Calu3 (cell line): ENCODE results near the gene TRIM41. TPM values are rescaled to one million over a fixed set of nuclear protein-coding genes. Genes with fewer than 3 reads are reported as not detected.

Experiments
- BruUV-seq: library from RNA; stranded (reverse); fragments of 400-500 nt; replicated peaks from 2 replicates; lab custom pipeline; 2021; lab: Mats Ljungman, UMichigan
- CTCF ChIA-PET: fragments of 300-600 bp; sonication (Branson Sonifier 250); formaldehyde crosslinking; loops from one replicate; lab custom pipeline; 2022; ENCODE audit warnings: antibody characterized with exemption; lab: Charles Lee
- DNase-seq: peaks from one replicate; pipeline ENCODE4 v3.0.0; 2022
- H3K27ac Mint-ChIP-seq: one replicate; pipeline ENCODE4 v1.8.0; 2022; ENCODE audit warnings: mixed read lengths; ENCODE audit not compliant: unreplicated experiment
- H3K27me3 Mint-ChIP-seq: one replicate; pipeline ENCODE4 v1.8.0; 2022; ENCODE audit warnings: mixed read lengths; ENCODE audit not compliant: unreplicated experiment
- H3K36me3 Mint-ChIP-seq: one replicate; pipeline ENCODE4 v1.8.0; 2022; ENCODE audit warnings: mild to moderate bottlenecking, moderate library complexity, mixed read lengths; ENCODE audit not compliant: insufficient read depth, unreplicated experiment
- H3K4me1 Mint-ChIP-seq: one replicate; pipeline ENCODE4 v1.8.0; 2022; ENCODE audit warnings: mild to moderate bottlenecking, low read depth, mixed read lengths; ENCODE audit not compliant: unreplicated experiment
- H3K4me3 Mint-ChIP-seq: one replicate; pipeline ENCODE4 v1.8.0; 2022; ENCODE audit warnings: mild to moderate bottlenecking, low read depth, moderate library complexity, mixed read lengths; ENCODE audit not compliant: unreplicated experiment
- H3K9me3 Mint-ChIP-seq: one replicate; pipeline ENCODE4 v1.8.0; 2022; ENCODE audit warnings: low read depth, mixed read lengths; ENCODE audit not compliant: unreplicated experiment
- CTCF ChIP-seq: fragments of 200-600 bp; IDR thresholded peaks from one replicate; pipeline ENCODE4 v1.8.0; 2022; ENCODE audit warnings: antibody characterized with exemption; ENCODE audit not compliant: unreplicated experiment
- intact Hi-C: fragments of 100-400 bp; cut with micrococcal nuclease; formaldehyde crosslinking; loops from one replicate; pipeline ENCODE4 v1.10.0; 2022; ENCODE audit not compliant: unreplicated experiment
- total RNA-seq: library from RNA; stranded (reverse); gene quantifications from 2 replicates; pipeline ENCODE4 v1.2.3, GENCODE V29; 2022

TRIM41 gene
- total RNA-seq, 1 experiment from 2014 or later: 33.5 TPM

DNA sequence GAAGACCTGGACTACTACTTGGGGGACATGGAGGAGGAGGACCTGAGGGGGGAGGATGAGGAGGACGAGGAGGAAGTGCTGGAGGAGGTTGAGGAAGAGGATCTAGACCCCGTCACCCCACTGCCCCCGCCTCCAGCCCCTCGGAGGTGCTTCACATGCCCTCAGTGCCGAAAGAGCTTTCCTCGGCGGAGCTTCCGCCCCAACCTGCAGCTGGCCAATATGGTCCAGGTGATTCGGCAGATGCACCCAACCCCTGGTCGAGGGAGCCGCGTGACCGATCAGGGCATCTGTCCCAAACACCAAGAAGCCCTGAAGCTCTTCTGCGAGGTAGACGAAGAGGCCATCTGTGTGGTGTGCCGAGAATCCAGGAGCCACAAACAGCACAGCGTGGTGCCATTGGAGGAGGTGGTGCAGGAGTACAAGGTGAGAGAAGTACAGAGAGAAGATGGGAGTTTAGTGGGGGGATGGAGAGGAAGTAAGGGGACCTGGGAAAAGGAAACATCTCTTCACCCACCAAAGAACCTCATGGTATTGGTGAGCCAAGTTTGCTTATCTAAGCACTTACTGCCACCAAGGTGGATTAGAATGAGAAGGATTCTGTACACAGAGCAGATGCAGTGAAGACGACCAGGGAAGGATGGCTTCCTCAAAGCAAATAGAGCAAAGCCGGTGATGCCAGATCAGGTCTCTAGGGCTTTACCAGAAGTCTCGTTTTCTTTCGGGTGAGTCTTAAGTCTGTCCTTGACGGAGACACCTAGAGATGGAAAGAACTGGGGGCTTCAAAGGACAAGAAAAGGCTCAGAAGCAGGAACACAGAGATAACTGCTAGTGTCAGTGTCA, 1.5 kb downstream of the TRIM41 start:
- TF ChIP-seq CTCF: no peak
- no TSS peak for BruUV-seq
- Mint-ChIP-seq H3K36me3 (peaks cover 53% of the 10 kb centered on the region), H3K27ac (peak overlapping the region; percentile 99), H3K4me3 (peak overlapping the region; percentile 90), H3K4me1 (peaks cover 43% of the 10 kb centered on the region), H3K9me3 (no peaks in the 10 kb centered on the region), H3K27me3 (no peaks in the 10 kb centered on the region)
- CTCF ChIA-PET: interaction anchor here (0.6 to 1.5 kb wide), 3 partner anchors 17 to 70 kb away, joined by 3 to 9 read pairs (median 3); no protein-coding TSS in a partner anchor
- intact Hi-C loops: no loop called here
- DNase-seq: no peak

DNA sequence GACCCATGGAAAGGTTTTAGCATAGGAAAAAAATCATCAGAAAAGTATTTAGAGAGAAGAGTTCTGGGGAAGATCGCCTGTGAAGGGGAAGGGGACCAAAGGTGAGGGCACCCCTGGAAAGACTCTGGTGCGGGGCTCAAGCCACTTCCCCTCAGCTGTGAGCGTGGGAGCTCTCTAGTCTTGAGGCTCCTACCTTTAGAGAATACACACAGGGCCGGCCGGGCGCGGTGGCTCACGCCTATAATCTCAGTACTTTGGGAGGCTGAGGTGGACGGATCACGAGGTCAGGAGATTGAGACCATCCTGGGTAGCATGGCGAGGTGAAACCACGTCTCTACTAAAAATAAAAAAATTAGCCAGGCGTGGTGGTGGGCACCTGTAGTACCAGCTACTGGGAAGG, 6.9 kb downstream of the TRIM41 start:
- Mint-ChIP-seq H3K4me1 (peaks cover 6% of the 10 kb centered on the region), H3K4me3 (no peak overlapping the region), H3K27ac (no peak overlapping the region), H3K9me3 (no peaks in the 10 kb centered on the region), H3K36me3 (peaks cover 48% of the 10 kb centered on the region), H3K27me3 (no peaks in the 10 kb centered on the region)
- intact Hi-C loops: no loop called here
- no TSS peak for BruUV-seq
- no peak for TF ChIP-seq CTCF
- CTCF ChIA-PET: interaction anchor here (0.9 kb wide), 1 partner anchor 57 kb away, joined by 3 read pairs; no protein-coding TSS in a partner anchor
- DNase-seq: no peak

- BruUV-seq: no TSS peak
Observed at GRCh38 chr5:181230551-181230950, 7.5 kb downstream of the TRIM41 start.

GRCh38 chr5:181231432-181231831, 8.4 kb downstream of the TRIM41 start:
- H3K27ac Mint-ChIP-seq: no peak overlapping the region
- H3K9me3 Mint-ChIP-seq: no peaks in the 10 kb centered on the region
- H3K4me3 Mint-ChIP-seq: no peak overlapping the region
- DNase-seq: no peak
- CTCF ChIA-PET: interaction anchor here (0.6 kb wide), 1 partner anchor 8 kb away, joined by 3 read pairs; the partner anchor contains the start of gene TRIM41
- BruUV-seq: no TSS peak
- intact Hi-C loops: no loop called here
- TF ChIP-seq CTCF: no peak
- no peaks in the 10 kb centered on the region for H3K4me1 Mint-ChIP-seq
- peaks cover 62% of the 10 kb centered on the region for H3K36me3 Mint-ChIP-seq
- no peaks in the 10 kb centered on the region for H3K27me3 Mint-ChIP-seq

More at GRCh38 chr5:181230551-181230950, 7.5 kb downstream of the TRIM41 start:
- TF ChIP-seq CTCF: no peak
- DNase-seq: no peak
- H3K27me3 Mint-ChIP-seq: no peaks in the 10 kb centered on the region
- H3K36me3 Mint-ChIP-seq: peaks cover 53% of the 10 kb centered on the region
- CTCF ChIA-PET: no interaction called here
- peaks cover 4% of the 10 kb centered on the region for H3K4me1 Mint-ChIP-seq
- H3K4me3 Mint-ChIP-seq: no peak overlapping the region
- H3K9me3 Mint-ChIP-seq: no peaks in the 10 kb centered on the region
- intact Hi-C loops: no loop called here
- no peak overlapping the region for H3K27ac Mint-ChIP-seq
